ENCODE data around the gene AEBP2.

DNA sequence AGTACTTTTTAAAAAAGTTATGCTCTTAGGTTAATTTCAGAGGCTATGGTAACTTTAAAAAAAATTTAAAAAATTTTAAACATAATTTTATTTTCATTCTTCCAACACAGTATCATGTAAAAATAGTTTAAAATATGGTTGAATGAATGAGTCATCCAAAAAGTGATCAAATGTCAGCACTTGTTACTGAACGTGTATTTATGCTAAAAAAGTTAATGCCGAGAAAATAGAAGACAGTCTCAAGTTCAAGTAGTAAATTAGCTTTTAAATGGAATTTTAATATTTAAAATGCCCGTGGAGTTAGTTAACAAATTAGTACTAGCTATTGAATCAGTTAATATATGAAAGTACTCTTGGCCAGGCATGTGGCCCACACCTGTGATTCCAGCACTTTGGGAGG, 4.8 kb downstream of the AEBP2 start:
- TF ChIP-seq CTCF (IDR thresholded peaks at IDR 0.05) (no peak), POLR2A (IDR thresholded peaks at IDR 0.05) (no peak), POLR2AphosphoS5 (IDR thresholded peaks at IDR 0.05) (no peak), EP300 (IDR thresholded peaks at IDR 0.05) (no peak)

All from suprapubic skin (tissue), 4 donors.